Measurements from ENCODE around the gene IQUB.

Gene IQUB

DNA sequence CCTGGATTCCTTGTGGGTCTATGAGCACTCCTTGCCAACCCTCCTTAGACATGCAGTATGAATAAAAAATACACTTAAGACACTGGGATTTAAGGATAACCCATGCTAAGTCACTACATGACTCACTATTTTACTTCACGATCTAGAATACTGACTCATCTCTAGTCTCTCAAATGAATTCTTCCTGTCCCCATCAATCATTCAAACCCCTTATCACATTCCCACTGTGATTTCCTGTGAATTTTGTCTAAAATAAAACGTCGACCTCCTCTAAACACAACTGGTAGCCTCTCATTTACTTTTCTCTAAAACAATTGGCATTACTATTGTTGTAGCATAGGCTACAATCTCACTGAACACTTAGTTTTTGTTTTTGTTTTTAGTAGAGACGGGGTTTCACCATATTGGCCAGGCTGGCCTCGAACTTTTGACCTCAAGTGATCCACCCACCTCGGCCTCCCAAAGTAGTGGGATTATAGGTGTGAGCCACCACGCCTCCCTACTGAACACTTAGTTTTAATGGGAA lies 3.9 kb upstream of the IQUB start:
- no peak for TF ChIP-seq SPI1 (IDR thresholded peaks at IDR 0.05; ENCODE audit: borderline replicate concordance, low read depth)
- TF ChIP-seq GABPA (IDR thresholded peaks at IDR 0.05; ENCODE audit: low read depth) = no peak
- no peak for TF ChIP-seq POLR2AphosphoS5 (IDR thresholded peaks at IDR 0.05; ENCODE audit: low read depth)
- TF ChIP-seq, protein P1, sequence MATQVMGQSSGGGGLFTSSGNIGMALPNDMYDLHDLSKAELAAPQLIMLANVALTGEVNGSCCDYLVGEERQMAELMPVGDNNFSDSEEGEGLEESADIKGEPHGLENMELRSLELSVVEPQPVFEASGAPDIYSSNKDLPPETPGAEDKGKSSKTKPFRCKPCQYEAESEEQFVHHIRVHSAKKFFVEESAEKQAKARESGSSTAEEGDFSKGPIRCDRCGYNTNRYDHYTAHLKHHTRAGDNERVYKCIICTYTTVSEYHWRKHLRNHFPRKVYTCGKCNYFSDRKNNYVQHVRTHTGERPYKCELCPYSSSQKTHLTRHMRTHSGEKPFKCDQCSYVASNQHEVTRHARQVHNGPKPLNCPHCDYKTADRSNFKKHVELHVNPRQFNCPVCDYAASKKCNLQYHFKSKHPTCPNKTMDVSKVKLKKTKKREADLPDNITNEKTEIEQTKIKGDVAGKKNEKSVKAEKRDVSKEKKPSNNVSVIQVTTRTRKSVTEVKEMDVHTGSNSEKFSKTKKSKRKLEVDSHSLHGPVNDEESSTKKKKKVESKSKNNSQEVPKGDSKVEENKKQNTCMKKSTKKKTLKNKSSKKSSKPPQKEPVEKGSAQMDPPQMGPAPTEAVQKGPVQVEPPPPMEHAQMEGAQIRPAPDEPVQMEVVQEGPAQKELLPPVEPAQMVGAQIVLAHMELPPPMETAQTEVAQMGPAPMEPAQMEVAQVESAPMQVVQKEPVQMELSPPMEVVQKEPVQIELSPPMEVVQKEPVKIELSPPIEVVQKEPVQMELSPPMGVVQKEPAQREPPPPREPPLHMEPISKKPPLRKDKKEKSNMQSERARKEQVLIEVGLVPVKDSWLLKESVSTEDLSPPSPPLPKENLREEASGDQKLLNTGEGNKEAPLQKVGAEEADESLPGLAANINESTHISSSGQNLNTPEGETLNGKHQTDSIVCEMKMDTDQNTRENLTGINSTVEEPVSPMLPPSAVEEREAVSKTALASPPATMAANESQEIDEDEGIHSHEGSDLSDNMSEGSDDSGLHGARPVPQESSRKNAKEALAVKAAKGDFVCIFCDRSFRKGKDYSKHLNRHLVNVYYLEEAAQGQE (IDR thresholded peaks at IDR 0.05; ENCODE audit: insufficient replicate concordance, low read depth) = no peak
- TF ChIP-seq CTCF (IDR thresholded peaks at IDR 0.05; ENCODE audit: insufficient read depth, low read length) = no peak
- DNase-seq (ENCODE audit: low read depth in 1 of 2, low spot score in 1 of 2) = no peak
- H3K27me3 ChIP-seq (ENCODE audit: insufficient read depth, poor library complexity, severe bottlenecking) = peaks cover 9% of the 10 kb centered on the region
- no peak overlapping the region for H3K27ac ChIP-seq (replicated peaks)
- no peak overlapping the region for H3K4me3 ChIP-seq (replicated peaks; ENCODE audit: insufficient read depth, low read length)

- TF ChIP-seq SPI1 (IDR thresholded peaks at IDR 0.05; ENCODE audit: borderline replicate concordance, low read depth) (no peak), CTCF (IDR thresholded peaks at IDR 0.05; ENCODE audit: insufficient read depth, low read length) (peak; percentile 6), GABPA (IDR thresholded peaks at IDR 0.05; ENCODE audit: low read depth) (no peak), POLR2AphosphoS5 (IDR thresholded peaks at IDR 0.05; ENCODE audit: low read depth) (no peak)
- TF ChIP-seq, protein P1 (IDR thresholded peaks at IDR 0.05; ENCODE audit: insufficient replicate concordance, low read depth) = no peak
- no peak overlapping the region for H3K4me3 ChIP-seq (replicated peaks; ENCODE audit: insufficient read depth, low read length)
- H3K27me3 ChIP-seq (ENCODE audit: insufficient read depth, poor library complexity, severe bottlenecking) = peaks cover 15% of the 10 kb centered on the region
- no peak for DNase-seq (ENCODE audit: low read depth in 1 of 2, low spot score in 1 of 2)
- H3K27ac ChIP-seq (replicated peaks) = no peak overlapping the region
Measured at GRCh38 chr7:123537026-123537642, 2.7 kb upstream of the IQUB start.

- Histone ChIP-seq H3K4me3 (replicated peaks; ENCODE audit: insufficient read depth, low read length) (peak overlapping the region; percentile 70), H3K27me3 (ENCODE audit: insufficient read depth, poor library complexity, severe bottlenecking) (peaks cover 18% of the 10 kb centered on the region), H3K27ac (replicated peaks) (no peak overlapping the region)
- TF ChIP-seq POLR2AphosphoS5 (IDR thresholded peaks at IDR 0.05; ENCODE audit: low read depth) (no peak), SPI1 (IDR thresholded peaks at IDR 0.05; ENCODE audit: borderline replicate concordance, low read depth) (no peak)
- TF ChIP-seq, protein P1 (IDR thresholded peaks at IDR 0.05; ENCODE audit: insufficient replicate concordance, low read depth) = no peak
- no peak for DNase-seq (ENCODE audit: low read depth in 1 of 2, low spot score in 1 of 2)
Measured at GRCh38 chr7:123535517-123535916, 1.1 kb upstream of the IQUB start.

Measured in HL-60 (cell line).